Activated T-helper 1 cell treated with anti-CD3 and anti-CD28 coated beads, Interleukin-12 subunit alpha, Interleukin-12 subunit beta, Interleukin-2, Interleukin-4 antibody, amounts not matched to agents 30 ng/mL and 10 ng/mL and 1 ng/mL, durations not matched to agents 14 hours and 24 hours and 36 hours (primary cell): ENCODE measurements around the gene LRRC74B. TPM values are rescaled to one million over a fixed set of nuclear protein-coding genes. Genes with fewer than 3 reads are reported as not detected.
"Not testable (repeated sequence)": the region's sequence is repeated elsewhere in the genome, so short reads cannot be mapped to it uniquely, and the experiment has no call there.

Experiments
- DNase-seq: peaks from one replicate; pipeline ENCODE4 v3.0.0; 2021; ENCODE audit warnings: low spot score
- H3K27ac Mint-ChIP-seq: one replicate; pipeline ENCODE4 v1.8.0; 2021; ENCODE audit warnings: mild to moderate bottlenecking, mixed read lengths
- H3K27me3 Mint-ChIP-seq: one replicate; pipeline ENCODE4 v1.8.0; 2022; ENCODE audit warnings: mild to moderate bottlenecking, moderate library complexity, mixed read lengths; ENCODE audit not compliant: insufficient read depth
- H3K36me3 Mint-ChIP-seq: one replicate; pipeline ENCODE4 v1.8.0; 2021; ENCODE audit warnings: low read depth, mixed read lengths
- H3K4me1 Mint-ChIP-seq: one replicate; pipeline ENCODE4 v1.8.0; 2021; ENCODE audit warnings: low read depth, mixed read lengths
- H3K4me3 Mint-ChIP-seq: one replicate; pipeline ENCODE4 v1.8.0; 2021; ENCODE audit warnings: mild to moderate bottlenecking, moderate library complexity, mixed read lengths
- H3K9me3 Mint-ChIP-seq: one replicate; pipeline ENCODE4 v1.8.0; 2021; ENCODE audit warnings: mixed read lengths
- intact Hi-C: fragments of 100-400 bp; cut with micrococcal nuclease; formaldehyde crosslinking; loops from one replicate; pipeline ENCODE4 v1.15.1; 2024
- total RNA-seq: library from RNA; stranded (reverse); gene quantifications from 2 replicates; pipeline ENCODE4 v1.2.3, GENCODE V29; 2022

LRRC74B gene
- total RNA-seq, 1 donor from 2014 or later, result not detected

DNA sequence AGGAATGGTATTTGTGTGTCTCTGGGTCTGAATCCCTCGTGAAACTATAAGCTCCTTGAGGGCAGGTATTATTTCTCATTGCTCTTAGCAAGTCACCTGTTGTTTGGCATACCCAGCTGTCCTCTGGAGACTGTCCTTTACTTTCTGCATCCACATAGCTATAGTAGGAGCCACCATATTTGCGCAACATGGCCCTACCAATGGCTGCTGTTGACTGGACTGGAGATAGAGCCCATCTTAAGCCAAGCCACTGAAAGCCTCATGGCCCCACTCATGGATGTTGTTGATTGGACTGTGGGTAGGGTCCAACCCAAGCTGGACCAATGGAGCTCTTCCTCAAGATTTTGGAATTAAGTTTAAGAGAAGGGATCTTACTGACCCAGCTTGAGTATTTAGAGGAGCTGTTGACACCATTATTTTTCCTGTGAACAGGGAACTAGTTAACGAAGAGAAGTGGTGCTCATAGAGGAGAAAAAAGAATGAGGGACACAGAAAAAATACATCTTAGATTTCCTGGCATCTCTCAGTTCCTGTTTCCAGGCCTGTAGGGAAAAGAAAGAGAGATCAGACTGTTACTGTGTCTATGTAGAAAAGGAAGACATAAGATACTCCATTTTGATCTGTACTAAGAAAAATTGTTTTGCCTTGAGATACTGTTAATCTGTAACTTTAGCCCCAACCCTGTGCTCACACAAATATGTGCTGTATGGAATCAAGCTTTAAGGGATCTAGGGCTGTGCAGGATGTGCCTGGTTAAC lies 47.2 kb downstream of the LRRC74B start:
- H3K4me1 Mint-ChIP-seq, result no peaks in the 10 kb centered on the region
- H3K36me3 Mint-ChIP-seq, result no peaks in the 10 kb centered on the region
- intact Hi-C loops, result no loop called here
- peaks cover 8% of the 10 kb centered on the region for H3K27me3 Mint-ChIP-seq
- no peak for DNase-seq
- H3K27ac Mint-ChIP-seq, result no peak overlapping the region
- no peaks in the 10 kb centered on the region for H3K9me3 Mint-ChIP-seq
- H3K4me3 Mint-ChIP-seq, result no peak overlapping the region

DNA sequence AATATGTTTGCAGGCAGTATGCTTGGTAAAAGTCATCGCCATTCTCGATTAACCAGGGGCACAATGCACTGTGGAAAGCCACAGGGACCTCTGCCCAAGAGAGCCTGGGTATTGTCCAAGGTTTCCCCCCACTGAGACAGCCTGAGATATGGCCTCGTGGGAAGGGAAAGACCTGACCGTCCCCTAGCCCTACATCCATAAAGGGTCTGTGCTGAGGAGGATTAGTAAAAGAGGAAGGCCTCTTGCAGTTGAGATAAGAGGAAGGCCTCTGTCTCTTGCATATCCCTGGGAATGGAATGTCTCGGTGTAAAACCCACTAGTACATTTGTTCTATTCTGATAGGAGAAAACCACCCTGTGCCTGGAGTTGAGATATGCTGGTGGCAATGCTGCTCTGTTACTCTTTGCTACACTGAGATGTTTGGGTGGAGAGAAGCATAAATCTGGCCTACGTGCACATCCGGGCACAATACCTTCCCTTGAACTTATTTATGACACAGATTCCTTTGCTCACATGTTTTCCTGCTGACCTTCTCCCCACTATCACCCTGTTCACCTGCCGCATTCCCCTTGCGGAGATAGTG lies 47.9 kb downstream of the LRRC74B start:
- H3K9me3 Mint-ChIP-seq, H3K36me3 Mint-ChIP-seq, H3K27ac Mint-ChIP-seq, H3K4me1 Mint-ChIP-seq, H3K27me3 Mint-ChIP-seq, intact Hi-C loops, H3K4me3 Mint-ChIP-seq, DNase-seq: not testable (repeated sequence)

DNA sequence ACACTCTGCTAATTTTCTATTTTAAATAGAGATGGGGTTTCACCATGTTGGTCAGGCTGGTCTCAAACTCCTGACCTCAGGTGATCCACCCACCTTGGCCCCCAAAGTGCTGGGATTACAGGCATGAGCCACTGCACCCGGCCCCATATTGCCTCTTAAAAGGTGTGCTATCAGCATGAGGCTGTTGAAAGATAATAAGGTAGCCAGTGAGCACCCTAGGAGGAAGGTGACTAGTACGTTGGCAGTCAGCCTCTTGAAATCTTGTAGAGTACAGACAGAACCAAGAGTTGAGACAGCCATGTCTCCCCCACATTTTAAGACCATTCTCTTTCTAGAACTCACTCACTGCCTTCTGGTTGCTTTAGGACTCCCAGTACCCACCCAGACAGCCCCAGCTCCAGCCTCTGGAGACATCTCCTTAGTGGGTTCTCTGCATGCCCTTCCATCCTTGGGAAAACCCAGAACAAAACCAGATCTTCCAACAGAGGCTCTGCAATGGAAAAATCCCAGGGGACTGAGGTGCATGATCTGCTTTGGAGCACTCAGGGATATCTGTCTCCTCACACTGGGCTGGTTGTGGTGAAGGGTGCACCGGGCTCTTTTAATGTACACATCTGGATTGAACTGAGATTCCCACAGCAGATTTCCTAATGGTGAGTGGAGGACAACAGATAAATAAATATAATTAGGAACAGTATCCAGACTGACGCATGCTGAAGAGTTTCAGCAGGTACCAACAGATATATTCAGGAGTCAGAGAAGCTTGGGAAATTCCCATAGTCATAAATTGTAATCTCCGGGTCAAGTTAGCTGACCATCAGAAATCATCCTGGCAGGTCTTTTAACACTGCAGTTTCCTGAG lies 49.4 kb downstream of the LRRC74B start:
- H3K27me3 Mint-ChIP-seq, result peaks cover 8% of the 10 kb centered on the region

DNA sequence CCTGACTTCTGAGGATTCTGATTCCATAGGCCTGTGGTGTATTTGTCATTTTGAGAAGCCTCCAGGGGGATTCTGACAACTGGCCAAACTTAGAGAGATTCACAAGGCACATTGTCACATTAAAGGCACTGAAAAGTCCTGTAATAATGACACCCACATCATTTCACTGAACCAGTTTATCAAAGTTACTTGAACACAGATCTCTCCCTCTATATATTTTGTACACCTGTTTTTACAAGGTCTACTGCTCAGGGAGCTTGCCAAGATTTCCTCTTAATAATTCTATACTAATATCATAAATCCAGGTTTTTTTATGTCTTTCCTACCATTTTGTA lies 50.0 kb downstream of the LRRC74B start:
- no peaks in the 10 kb centered on the region for H3K4me1 Mint-ChIP-seq
- no peak overlapping the region for H3K4me3 Mint-ChIP-seq
- H3K27me3 Mint-ChIP-seq, result peaks cover 11% of the 10 kb centered on the region
- no peaks in the 10 kb centered on the region for H3K36me3 Mint-ChIP-seq
- no peak overlapping the region for H3K27ac Mint-ChIP-seq
- DNase-seq, result no peak
- intact Hi-C loops, result no loop called here
- H3K9me3 Mint-ChIP-seq, result no peaks in the 10 kb centered on the region

More for the DNA sequence above, 49.4 kb downstream of the LRRC74B start:
- Mint-ChIP-seq H3K4me1 (no peaks in the 10 kb centered on the region), H3K27ac (no peak overlapping the region), H3K36me3 (no peaks in the 10 kb centered on the region), H3K4me3 (no peak overlapping the region), H3K9me3 (no peaks in the 10 kb centered on the region)
- intact Hi-C loops, result no loop called here
- DNase-seq, result no peak

DNA sequence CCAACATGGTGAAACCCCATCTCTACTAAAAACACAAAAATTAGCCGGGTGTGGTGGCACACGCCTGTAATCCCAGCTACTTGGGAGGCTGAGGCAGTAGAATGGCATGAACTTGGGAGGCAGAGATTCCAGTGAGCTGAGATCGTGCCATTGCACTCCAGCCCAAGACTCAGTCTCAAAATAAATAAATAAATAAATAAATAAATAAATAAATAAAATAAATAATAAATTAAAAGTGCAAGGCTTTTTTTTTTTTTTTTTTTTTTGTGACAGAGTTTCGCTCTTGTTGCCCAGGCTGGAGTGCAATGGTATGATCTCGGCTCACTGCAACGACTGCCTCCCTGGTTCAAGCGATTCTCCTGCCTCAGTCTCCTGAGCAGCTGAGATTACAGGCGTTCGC lies 51.1 kb downstream of the LRRC74B start:
- H3K9me3 Mint-ChIP-seq, H3K4me1 Mint-ChIP-seq, DNase-seq, intact Hi-C loops, H3K4me3 Mint-ChIP-seq, H3K27ac Mint-ChIP-seq, H3K36me3 Mint-ChIP-seq, H3K27me3 Mint-ChIP-seq: not testable (repeated sequence)

DNA sequence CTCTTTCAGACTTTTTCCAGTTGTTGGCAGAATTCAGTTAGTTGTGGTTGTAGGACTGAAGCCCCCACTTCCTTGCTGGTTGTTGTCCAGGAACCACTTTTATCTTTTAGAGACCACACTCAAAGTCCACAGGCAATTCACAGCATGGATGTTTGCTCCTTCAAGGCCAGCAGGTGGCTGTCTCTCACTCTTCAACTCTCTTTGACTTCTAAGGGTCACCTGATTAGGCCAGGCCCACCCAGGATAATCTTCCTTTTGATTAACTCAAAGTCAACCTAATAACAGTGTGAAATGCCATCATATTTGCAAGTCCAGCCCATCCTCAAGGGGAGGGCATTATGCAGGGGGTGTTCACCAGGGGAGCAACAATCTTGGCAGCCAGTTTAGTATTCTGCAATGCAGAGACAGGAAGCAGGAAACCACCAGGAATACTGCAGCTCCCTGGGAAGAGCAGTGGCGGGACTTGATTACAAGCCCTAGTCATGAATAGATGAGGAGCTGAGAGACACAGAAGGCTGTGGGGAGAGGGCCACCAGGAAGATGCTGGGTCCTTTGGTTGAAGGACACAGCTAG lies 52.4 kb downstream of the LRRC74B start:
- Mint-ChIP-seq H3K4me1 (peaks cover 8% of the 10 kb centered on the region), H3K27me3 (peaks cover 18% of the 10 kb centered on the region), H3K36me3 (no peaks in the 10 kb centered on the region), H3K4me3 (no peak overlapping the region), H3K9me3 (no peaks in the 10 kb centered on the region), H3K27ac (no peak overlapping the region)
- intact Hi-C loops, result no loop called here
- no peak for DNase-seq

DNA sequence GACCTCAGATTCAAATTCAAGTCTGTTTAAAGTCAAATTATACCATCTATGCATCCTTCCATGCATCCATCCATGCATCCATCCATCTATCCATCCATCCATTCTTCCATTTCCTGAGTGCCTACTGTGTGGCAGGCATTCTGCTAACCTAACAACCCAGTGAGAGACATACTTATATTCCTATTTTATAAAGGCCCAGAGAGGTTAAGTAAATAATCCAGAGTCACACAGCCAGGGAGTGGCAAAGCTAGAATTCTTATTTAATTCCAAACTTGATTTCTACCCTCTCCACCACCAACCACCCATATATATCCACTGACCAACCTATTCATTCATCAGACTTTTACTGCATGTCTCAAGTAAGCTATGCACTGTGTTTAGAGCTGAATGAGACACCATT lies 53.8 kb downstream of the LRRC74B start:
- H3K27ac Mint-ChIP-seq, result no peak overlapping the region
- H3K36me3 Mint-ChIP-seq, result no peaks in the 10 kb centered on the region
- H3K4me1 Mint-ChIP-seq, result peaks cover 8% of the 10 kb centered on the region
- H3K27me3 Mint-ChIP-seq, result peaks cover 23% of the 10 kb centered on the region
- no peak overlapping the region for H3K4me3 Mint-ChIP-seq
- H3K9me3 Mint-ChIP-seq, result no peaks in the 10 kb centered on the region
- no peak for DNase-seq
- intact Hi-C loops, result no loop called here

DNA sequence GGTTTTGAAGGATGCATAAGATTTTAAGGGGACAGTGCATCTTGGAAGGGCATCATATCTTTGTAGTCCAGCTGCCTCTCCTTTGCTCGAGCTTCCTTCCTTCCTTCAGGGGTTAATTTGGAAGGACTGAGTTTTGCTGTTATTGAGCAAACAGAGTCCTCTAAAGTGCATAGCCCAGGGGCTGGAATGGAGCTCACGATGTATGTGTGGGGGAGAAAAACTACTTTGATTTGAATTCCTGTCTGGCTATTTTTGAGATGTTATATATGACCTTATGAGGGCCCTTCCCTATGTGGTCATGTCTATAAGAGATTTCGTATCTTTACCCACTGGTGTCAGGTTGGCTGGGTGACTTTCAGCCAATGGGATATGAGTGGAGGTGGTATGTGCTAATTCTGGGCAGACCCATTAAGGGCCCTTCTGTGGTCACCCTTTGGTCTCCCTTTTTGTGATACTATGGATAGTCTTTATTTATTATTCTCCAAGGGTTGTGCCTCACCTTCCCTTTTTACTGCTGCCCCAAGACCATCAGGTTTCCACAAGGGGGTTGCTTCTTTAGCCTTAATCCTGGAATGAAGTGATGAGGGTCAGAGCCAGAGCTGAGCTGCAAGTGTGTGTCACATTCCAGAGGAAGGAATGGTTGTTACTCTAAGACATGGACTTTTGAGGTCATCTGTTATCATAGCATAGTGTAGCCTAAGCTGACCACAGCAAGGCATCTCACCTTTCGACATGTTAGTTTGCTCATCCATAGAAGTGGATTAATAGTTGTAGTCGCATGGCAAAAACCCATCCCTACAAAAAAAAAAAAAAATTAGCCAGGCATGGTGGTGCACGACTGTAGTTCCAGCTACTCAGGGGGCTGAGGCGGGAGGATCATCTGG lies 54.6 kb downstream of the LRRC74B start:
- intact Hi-C loops, result loop anchor here (10.0 kb wide), 1 partner anchor 136 kb away; the partner anchor contains the start of gene AIFM3
- peaks cover 8% of the 10 kb centered on the region for H3K4me1 Mint-ChIP-seq
- H3K4me3 Mint-ChIP-seq, result no peak overlapping the region
- H3K9me3 Mint-ChIP-seq, result no peaks in the 10 kb centered on the region
- no peak overlapping the region for H3K27ac Mint-ChIP-seq
- no peak for DNase-seq
- no peaks in the 10 kb centered on the region for H3K36me3 Mint-ChIP-seq
- peaks cover 25% of the 10 kb centered on the region for H3K27me3 Mint-ChIP-seq

DNA sequence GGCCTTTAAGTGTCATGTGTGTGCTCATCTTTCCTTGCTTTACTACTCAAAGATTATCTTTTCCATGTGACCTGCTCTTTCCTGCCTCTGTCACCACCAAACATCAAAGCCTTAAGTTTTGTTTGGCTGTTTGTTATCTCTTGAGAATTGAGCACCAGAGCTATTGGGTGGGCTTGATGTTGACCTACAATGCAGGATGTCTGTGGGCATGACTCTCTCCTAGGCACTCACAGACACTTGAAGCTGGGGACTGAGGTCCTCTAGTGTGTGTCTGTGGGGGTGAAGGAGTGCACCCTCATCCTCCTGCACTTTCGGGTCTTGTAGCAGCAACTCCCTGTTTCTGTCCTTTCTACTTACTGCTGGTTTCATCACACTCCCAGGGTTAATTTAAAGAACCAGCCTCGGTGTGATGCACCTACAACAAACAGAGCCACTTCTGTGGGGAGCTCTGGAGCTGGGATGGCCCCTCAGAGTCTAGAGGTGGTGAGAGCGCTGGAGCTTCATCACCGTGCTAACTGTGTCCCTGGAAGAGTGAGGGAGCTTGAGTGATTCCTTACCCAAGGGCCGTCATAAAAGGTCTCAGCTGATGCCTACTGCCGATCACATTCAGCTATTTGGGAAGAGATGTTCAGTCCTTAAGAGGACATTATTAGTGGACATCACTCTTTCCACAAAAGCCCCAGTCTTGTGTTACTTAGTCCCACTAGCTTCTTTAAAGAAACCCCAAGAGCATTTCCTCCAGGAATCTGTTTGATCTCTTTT lies 56.3 kb downstream of the LRRC74B start:
- Mint-ChIP-seq H3K27me3 (peaks cover 31% of the 10 kb centered on the region), H3K4me3 (no peak overlapping the region), H3K9me3 (no peaks in the 10 kb centered on the region), H3K36me3 (no peaks in the 10 kb centered on the region), H3K27ac (no peak overlapping the region), H3K4me1 (peaks cover 8% of the 10 kb centered on the region)
- DNase-seq, result no peak
- intact Hi-C loops, result loop anchor here (10.0 kb wide), 1 partner anchor 137 kb away; the partner anchor contains the start of gene AIFM3

DNA sequence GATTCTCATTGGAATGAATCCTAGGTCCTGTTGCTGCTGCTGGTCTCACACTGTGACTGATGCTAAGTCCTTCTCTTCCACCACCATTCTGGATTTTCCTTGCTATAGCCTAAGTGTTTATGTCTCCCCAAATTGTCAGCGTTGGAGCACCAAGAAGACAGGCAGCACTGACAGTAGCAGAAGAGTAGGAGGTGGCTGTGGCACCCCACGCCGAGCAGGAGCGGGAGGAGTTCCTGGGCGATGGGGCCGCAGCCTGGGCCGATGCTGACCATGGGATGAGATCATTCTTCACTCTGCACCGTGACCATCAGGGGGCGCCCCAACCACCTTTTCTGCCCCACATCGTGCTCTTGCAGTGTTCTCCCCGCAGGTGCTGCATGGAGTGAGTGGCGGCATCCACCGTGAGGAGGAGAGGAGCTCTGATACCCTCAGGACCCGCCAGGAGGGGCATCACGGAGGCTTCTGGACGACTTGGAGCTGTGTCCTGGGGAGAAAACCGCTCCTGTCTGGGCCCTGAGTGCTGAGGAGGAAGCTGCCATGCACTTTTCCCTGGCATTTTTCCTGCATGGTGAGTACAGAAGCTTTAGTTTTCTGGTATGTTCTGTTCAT lies 57.0 kb downstream of the LRRC74B start:
- H3K4me3 Mint-ChIP-seq, result no peak overlapping the region

DNA sequence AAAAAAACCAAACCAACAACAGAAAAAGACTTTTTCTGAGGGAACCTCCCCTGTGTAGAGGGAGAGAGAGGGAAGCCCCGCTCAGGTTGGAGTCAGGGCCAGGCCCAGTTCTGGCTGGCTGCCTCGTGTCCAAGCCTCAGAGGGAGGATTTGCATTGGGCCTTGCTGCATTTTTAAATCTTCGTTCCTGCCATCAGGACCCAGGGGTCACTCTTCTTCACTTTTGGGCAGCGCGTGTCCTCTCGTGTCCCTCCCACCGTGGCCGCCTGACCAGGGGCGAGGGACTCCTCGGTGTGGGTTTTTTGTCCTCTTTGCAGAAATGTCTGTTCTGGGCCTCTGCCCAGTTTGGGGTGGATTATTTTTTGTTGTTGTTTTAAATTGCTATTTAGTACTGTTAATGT lies 57.9 kb downstream of the LRRC74B start:
- intact Hi-C loops, result loop anchor here (10.0 kb wide), 1 partner anchor 139 kb away; the partner anchor contains the start of gene AIFM3

More for the DNA sequence above, 57.0 kb downstream of the LRRC74B start:
- peaks cover 8% of the 10 kb centered on the region for H3K4me1 Mint-ChIP-seq
- peaks cover 32% of the 10 kb centered on the region for H3K27me3 Mint-ChIP-seq
- H3K27ac Mint-ChIP-seq, result no peak overlapping the region
- intact Hi-C loops, result loop anchor here (10.0 kb wide), 1 partner anchor 138 kb away; the partner anchor contains the start of gene AIFM3
- DNase-seq, result peak; percentile 61
- H3K36me3 Mint-ChIP-seq, result no peaks in the 10 kb centered on the region
- H3K9me3 Mint-ChIP-seq, result no peaks in the 10 kb centered on the region

More for the DNA sequence above, 57.9 kb downstream of the LRRC74B start:
- Mint-ChIP-seq H3K36me3 (no peaks in the 10 kb centered on the region), H3K4me3 (no peak overlapping the region), H3K27ac (no peak overlapping the region), H3K27me3 (peaks cover 33% of the 10 kb centered on the region), H3K9me3 (no peaks in the 10 kb centered on the region), H3K4me1 (peaks cover 8% of the 10 kb centered on the region)
- no peak for DNase-seq
